ENCODE measurements around the gene ADK.

DNA sequence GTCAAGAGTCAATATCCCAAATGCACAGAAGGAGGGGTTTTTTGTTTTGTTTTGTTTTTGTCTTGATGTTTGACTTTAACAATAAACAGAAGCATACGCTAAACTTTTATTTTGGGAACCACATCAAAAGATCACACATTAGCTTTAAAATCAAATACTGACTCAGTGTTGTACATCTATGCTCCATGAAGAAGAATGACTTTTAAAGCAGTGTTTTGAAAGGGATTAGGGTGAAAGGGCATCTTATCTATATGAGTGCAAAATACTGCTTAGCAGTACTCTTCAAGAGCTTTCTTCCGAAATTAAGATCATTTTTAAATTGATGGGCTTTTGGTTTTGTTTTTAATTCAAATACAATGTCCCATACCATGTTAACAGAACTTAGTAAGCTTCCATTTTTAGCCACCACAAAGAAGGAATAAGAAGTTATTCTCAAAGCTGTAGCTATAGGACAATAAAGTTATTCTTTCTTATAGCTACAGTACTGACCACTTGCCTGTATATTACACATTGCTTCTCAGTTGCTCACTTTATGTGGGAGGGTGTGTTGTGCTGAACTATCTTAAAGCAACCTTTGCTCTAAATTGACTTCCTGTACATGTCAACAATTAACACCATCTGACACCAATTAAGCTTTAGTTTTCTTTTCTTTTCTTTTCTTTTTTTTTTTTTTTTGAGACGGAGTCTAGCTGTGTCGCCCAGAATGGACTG lies 531.1 kb downstream of the ADK start:
- no peak for TF ChIP-seq POLR2A (IDR thresholded peaks at IDR 0.05)
- TF ChIP-seq, protein P1, sequence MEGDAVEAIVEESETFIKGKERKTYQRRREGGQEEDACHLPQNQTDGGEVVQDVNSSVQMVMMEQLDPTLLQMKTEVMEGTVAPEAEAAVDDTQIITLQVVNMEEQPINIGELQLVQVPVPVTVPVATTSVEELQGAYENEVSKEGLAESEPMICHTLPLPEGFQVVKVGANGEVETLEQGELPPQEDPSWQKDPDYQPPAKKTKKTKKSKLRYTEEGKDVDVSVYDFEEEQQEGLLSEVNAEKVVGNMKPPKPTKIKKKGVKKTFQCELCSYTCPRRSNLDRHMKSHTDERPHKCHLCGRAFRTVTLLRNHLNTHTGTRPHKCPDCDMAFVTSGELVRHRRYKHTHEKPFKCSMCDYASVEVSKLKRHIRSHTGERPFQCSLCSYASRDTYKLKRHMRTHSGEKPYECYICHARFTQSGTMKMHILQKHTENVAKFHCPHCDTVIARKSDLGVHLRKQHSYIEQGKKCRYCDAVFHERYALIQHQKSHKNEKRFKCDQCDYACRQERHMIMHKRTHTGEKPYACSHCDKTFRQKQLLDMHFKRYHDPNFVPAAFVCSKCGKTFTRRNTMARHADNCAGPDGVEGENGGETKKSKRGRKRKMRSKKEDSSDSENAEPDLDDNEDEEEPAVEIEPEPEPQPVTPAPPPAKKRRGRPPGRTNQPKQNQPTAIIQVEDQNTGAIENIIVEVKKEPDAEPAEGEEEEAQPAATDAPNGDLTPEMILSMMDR (IDR thresholded peaks at IDR 0.05): no peak

All from gastroesophageal sphincter (tissue), 3 donors.